ENCODE data around the gene UBA3. TPM values are rescaled to one million over a fixed set of nuclear protein-coding genes. Genes with fewer than 3 reads are reported as not detected.
A peak's percentile ranks its signal among the peaks of the same experiment; 100 is the strongest.

The UBA3 gene
- total RNA-seq, 2 experiments from 2014 or later = 79.0 to 84.1 TPM

DNA sequence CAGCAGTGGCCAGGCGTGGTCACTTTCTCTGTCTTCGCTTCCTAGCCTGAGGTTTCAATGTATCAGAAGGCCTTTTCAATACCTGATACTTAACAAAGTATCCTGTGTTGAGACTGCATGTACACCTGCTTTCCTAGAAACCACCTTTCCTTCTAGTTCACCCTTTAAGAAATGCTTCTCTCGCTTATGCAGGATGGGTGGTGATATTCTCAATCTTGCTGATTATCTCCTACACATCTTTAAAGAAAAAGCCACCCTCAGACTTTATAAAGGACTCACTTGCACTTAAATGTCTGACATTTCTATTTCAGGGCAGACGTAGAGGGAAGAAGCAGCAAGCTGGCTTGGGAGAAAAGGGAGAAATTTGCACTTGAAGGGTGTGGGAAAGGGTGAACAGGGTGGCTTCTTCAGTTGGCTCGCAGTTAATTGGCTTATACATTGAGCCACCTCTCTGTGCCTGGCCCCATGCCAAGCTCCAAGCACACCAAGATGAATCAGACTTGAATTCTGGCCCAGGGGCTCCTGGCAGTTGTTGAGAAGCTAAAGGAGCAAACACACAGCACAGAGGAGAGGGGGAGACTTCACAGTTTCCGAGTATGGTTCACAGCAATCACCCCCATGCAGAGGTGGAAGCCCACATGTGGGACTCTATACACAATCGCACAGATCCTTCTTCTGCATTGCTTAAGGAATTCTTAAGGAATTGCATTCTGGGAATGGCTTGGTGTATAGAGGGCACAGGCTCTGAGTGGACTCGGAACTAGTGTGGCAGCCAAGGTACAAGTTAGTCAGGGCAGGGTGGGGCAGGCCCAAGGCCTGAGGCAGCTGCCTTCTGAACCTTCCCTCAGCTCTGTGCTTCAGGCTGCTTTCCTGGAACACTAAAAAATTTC, 5.9 kb upstream of the UBA3 start:
- POLR2A ChIA-PET = interaction anchor here (0.7 to 5.4 kb wide), 9 partner anchors 9 to 219 kb away, joined by 3 to 38 read pairs (median 5); partner anchors contain the start of genes EOGT and TMF1
- peak; percentile 91 for DNase-seq
- peak overlapping the region; percentile 97 for H3K4me3 Mint-ChIP-seq
- intact Hi-C loops (cut with micrococcal nuclease) = loop anchor here (2.0 kb wide), 2 partner anchors 73 to 1431 kb away; partner anchors contain the start of genes EOGT and SUCLG2
- H3K27me3 Mint-ChIP-seq = no peaks in the 10 kb centered on the region
- CTCF ChIA-PET = interaction anchor here (0.9 to 1.2 kb wide), 4 partner anchors 9 to 72 kb away, joined by 3 to 5 read pairs (median 4); partner anchors contain the start of genes EOGT and TMF1
- peaks cover 30% of the 10 kb centered on the region for H3K36me3 Mint-ChIP-seq
- no peaks in the 10 kb centered on the region for H3K9me3 Mint-ChIP-seq
- H3K27ac Mint-ChIP-seq = peak overlapping the region; percentile 97
- H3K4me1 Mint-ChIP-seq (ENCODE audit: low read depth) = peaks cover 64% of the 10 kb centered on the region

GRCh38 chr3:69085168-69085832, 5.1 kb upstream of the UBA3 start:
- intact Hi-C loops (cut with micrococcal nuclease) = loop anchor here (2.0 kb wide), 2 partner anchors 72 to 1430 kb away; partner anchors contain the start of genes EOGT and SUCLG2
- peak; percentile 40 for DNase-seq
- Mint-ChIP-seq H3K4me3 (peak overlapping the region; percentile 97), H3K36me3 (peaks cover 26% of the 10 kb centered on the region), H3K27me3 (no peaks in the 10 kb centered on the region), H3K4me1 (ENCODE audit: low read depth) (peaks cover 65% of the 10 kb centered on the region), H3K27ac (peak overlapping the region; percentile 97), H3K9me3 (no peaks in the 10 kb centered on the region)
- POLR2A ChIA-PET = interaction anchor here (1.1 to 6.1 kb wide), 9 partner anchors 8 to 220 kb away, joined by 4 to 81 read pairs (median 6); partner anchors contain the start of gene TMF1
- CTCF ChIA-PET = interaction anchor here (1.1 to 1.4 kb wide), 3 partner anchors 10 to 76 kb away, joined by 3 to 4 read pairs (median 4); partner anchors contain the start of gene TMF1

DNA sequence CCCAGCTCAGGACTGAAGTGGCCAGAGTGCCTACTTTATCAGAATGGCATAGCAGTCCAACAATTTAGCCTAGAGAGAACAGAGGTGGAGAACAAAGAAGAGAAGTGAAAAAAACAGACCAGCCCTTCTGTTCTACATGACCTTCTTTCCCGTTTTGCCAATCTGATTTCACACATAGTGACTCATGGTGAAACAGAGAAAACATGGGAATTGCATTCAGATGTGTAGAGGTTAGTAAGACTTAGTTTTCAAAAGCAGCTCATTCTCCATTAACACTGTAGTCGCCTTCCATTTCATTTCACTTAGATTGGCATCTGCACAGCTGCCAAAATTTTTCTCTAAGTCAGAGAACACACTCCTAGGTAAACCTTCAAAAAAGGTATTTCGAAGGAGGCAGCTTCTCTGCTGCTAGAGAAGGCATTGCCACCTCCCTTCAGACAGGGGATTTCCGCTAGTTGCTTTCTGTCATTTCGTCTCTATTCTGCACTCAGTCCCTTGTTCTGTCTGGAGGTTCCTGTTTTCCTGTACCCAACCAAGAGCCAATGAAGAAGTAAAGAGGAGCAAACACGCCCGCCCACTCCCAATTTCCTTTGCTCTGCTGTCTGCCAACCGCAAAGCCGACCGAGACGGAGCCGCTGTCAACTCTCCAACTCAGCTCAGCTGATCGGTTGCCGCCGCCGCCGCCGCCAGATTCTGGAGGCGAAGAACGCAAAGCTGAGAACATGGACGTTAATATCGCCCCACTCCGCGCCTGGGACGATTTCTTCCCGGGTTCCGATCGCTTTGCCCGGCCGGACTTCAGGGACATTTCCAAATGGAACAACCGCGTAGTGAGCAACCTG, 4.4 kb upstream of the UBA3 start, which contains the start of gene ARL6IP5:
Gene ARL6IP5 (plus strand): TSS at position 612 of the 842 bp plus-strand sequence. CDS start 111 bp downstream, at position 723.
- peak within 1 kb of the TSS; percentile 97 for H3K27ac Mint-ChIP-seq
- POLR2A ChIA-PET = interaction anchor here (1.4 to 6.1 kb wide), 8 partner anchors 9 to 220 kb away, joined by 3 to 81 read pairs (median 8); partner anchors contain the start of gene TMF1
- peaks cover 19% of the 10 kb centered on the region for H3K36me3 Mint-ChIP-seq
- peak; percentile 96 for DNase-seq
- peaks cover 57% of the 10 kb centered on the region for H3K4me1 Mint-ChIP-seq (ENCODE audit: low read depth)
- CTCF ChIA-PET = interaction anchor here (1.1 to 1.4 kb wide), 2 partner anchors 11 to 77 kb away, joined by 3 to 4 read pairs; no protein-coding TSS in a partner anchor
- H3K9me3 Mint-ChIP-seq = no peaks in the 10 kb centered on the region
- H3K27me3 Mint-ChIP-seq = no peaks in the 10 kb centered on the region
- intact Hi-C loops (cut with micrococcal nuclease) = loop anchor here (1.0 to 5.0 kb wide), 9 partner anchors 8 to 1978 kb away; partner anchors contain the start of genes EOGT, SUCLG2 and TMF1
- peak within 1 kb of the TSS; percentile 97 for H3K4me3 Mint-ChIP-seq

DNA sequence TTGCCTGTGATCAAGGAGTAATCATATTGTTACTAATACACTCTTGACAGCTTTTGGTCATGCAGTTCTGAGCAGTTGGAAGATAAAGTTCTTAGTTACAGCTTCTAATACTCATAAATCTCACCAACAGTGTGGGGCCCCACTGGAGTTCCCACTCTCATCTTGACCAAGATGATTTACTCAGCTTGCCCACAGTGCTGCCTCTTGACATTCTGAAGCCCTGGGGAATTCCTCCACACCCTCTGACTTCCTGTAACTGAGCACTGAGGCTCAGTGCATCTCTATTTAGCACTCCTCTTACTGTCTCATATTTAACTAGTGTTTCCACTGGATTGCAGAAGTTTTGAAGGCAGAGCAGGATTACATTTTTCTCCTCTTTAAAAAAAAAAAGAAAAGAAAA, 2.6 kb upstream of the UBA3 start:
- Mint-ChIP-seq H3K27me3 (no peaks in the 10 kb centered on the region), H3K27ac (peak overlapping the region; percentile 97), H3K36me3 (peaks cover 12% of the 10 kb centered on the region), H3K4me1 (ENCODE audit: low read depth) (peaks cover 54% of the 10 kb centered on the region), H3K9me3 (no peaks in the 10 kb centered on the region), H3K4me3 (peak overlapping the region; percentile 43)
- intact Hi-C loops (cut with micrococcal nuclease) = loop anchor here (2.0 to 5.0 kb wide), 2 partner anchors 86 to 1979 kb away; no protein-coding TSS in a partner anchor
- CTCF ChIA-PET = interaction anchor here (0.5 to 1.9 kb wide), 7 partner anchors 9 to 864 kb away, joined by 3 to 9 read pairs (median 4); no protein-coding TSS in a partner anchor
- peak; percentile 90 for DNase-seq
- POLR2A ChIA-PET = interaction anchor here (0.5 to 6.1 kb wide), 12 partner anchors 10 to 1672 kb away, joined by 3 to 81 read pairs (median 5); partner anchors contain the start of genes EOGT and TMF1

GRCh38 chr3:69082361-69082760, 2.2 kb upstream of the UBA3 start:
- intact Hi-C loops (cut with micrococcal nuclease) = loop anchor here (2.0 to 5.0 kb wide), 2 partner anchors 86 to 1980 kb away; no protein-coding TSS in a partner anchor
- H3K27ac Mint-ChIP-seq = peak overlapping the region; percentile 97
- peak overlapping the region; percentile 43 for H3K4me3 Mint-ChIP-seq
- no peak for DNase-seq
- no peaks in the 10 kb centered on the region for H3K9me3 Mint-ChIP-seq
- H3K36me3 Mint-ChIP-seq = peaks cover 14% of the 10 kb centered on the region
- no peaks in the 10 kb centered on the region for H3K27me3 Mint-ChIP-seq
- ChIA-PET CTCF (interaction anchor here (0.7 to 1.9 kb wide), 6 partner anchors 9 to 328 kb away, joined by 4 to 9 read pairs (median 4); no protein-coding TSS in a partner anchor), POLR2A (interaction anchor here (0.6 to 6.1 kb wide), 11 partner anchors 11 to 1671 kb away, joined by 3 to 81 read pairs (median 5); partner anchors contain the start of genes EOGT and TMF1)
- H3K4me1 Mint-ChIP-seq (ENCODE audit: low read depth) = peaks cover 56% of the 10 kb centered on the region

GRCh38 chr3:69081583-69082262, 1.6 kb upstream of the UBA3 start:
- ChIA-PET POLR2A (interaction anchor here (0.8 to 6.1 kb wide), 7 partner anchors 11 to 32 kb away, joined by 3 to 81 read pairs (median 5); partner anchors contain the start of gene TMF1), CTCF (interaction anchor here (0.7 to 1.9 kb wide), 3 partner anchors 10 to 30 kb away, joined by 4 to 9 read pairs (median 5); partner anchors contain the start of gene TMF1)
- peak overlapping the region; percentile 97 for H3K27ac Mint-ChIP-seq
- peak; percentile 32 for DNase-seq
- peaks cover 60% of the 10 kb centered on the region for H3K4me1 Mint-ChIP-seq (ENCODE audit: low read depth)
- H3K9me3 Mint-ChIP-seq = no peaks in the 10 kb centered on the region
- H3K36me3 Mint-ChIP-seq = peaks cover 14% of the 10 kb centered on the region
- intact Hi-C loops (cut with micrococcal nuclease) = loop anchor here (2.0 to 5.0 kb wide), 3 partner anchors 13 to 1981 kb away; no protein-coding TSS in a partner anchor
- H3K27me3 Mint-ChIP-seq = no peaks in the 10 kb centered on the region
- H3K4me3 Mint-ChIP-seq = peak overlapping the region; percentile 51

DNA sequence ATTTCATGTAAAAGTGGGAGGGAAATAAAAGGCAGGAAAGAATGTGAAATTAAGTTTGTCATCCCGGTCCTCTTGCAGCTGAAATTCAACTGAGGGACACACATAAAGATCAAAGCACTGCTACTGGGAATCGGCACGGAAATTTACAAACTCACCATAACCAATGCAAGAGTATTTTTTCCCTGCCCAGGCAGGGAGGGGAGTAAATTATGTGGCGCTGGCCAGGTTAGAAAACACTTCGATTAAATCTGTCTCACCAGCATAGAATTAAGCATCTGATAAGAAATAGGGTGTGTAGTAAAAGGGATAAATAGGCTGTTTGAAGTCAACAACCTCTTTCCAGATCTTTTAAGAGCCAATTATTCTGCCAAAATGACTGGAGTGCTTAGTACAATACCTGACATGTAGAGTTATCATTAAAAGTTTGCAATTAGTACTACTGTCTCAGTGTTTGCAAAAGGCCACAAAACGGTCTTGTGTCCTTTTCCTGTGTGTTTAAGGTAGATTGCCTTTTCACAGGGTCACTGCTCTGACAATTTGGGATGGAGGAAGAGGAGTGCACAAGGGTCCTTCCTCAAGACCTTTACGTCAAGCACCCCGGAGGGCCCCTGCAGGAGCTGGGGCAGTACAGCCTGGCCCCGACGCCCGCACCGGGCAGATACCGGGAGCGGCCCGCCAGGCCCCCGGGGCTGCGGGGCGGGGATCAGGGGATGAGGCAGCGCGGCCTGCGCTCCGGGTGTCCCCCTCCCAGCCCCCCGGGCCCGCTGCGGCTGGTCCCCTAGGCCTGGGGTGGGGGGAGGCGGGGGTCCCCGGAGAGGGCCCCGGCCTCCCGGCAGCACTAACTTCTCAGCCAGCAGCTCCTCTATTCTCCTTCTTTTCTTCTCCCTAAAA, 651 bp downstream of the UBA3 start:
- Mint-ChIP-seq H3K27ac (peak overlapping the region; percentile 75), H3K27me3 (no peaks in the 10 kb centered on the region), H3K36me3 (peaks cover 8% of the 10 kb centered on the region), H3K4me1 (ENCODE audit: low read depth) (peaks cover 60% of the 10 kb centered on the region), H3K9me3 (no peaks in the 10 kb centered on the region), H3K4me3 (peak overlapping the region; percentile 78)
- ChIA-PET CTCF (interaction anchor here (1.2 kb wide), 1 partner anchor 20 kb away, joined by 3 read pairs; no protein-coding TSS in a partner anchor), POLR2A (interaction anchor here (0.6 to 6.1 kb wide), 5 partner anchors 12 to 28 kb away, joined by 3 to 81 read pairs (median 7); partner anchors contain the start of gene TMF1)
- intact Hi-C loops (cut with micrococcal nuclease) = loop anchor here (1.0 to 5.0 kb wide), 3 partner anchors 14 to 1983 kb away; no protein-coding TSS in a partner anchor
- DNase-seq = peak; percentile 25

GRCh38 chr3:69072928-69073327, 7.2 kb downstream of the UBA3 start:
- ChIA-PET POLR2A (no interaction called here), CTCF (no interaction called here)
- Mint-ChIP-seq H3K4me3 (no peak overlapping the region), H3K36me3 (peaks cover 37% of the 10 kb centered on the region), H3K9me3 (no peaks in the 10 kb centered on the region), H3K27ac (no peak overlapping the region), H3K4me1 (ENCODE audit: low read depth) (peaks cover 30% of the 10 kb centered on the region), H3K27me3 (no peaks in the 10 kb centered on the region)
- intact Hi-C loops (cut with micrococcal nuclease) = no loop called here
- DNase-seq = no peak

DNA sequence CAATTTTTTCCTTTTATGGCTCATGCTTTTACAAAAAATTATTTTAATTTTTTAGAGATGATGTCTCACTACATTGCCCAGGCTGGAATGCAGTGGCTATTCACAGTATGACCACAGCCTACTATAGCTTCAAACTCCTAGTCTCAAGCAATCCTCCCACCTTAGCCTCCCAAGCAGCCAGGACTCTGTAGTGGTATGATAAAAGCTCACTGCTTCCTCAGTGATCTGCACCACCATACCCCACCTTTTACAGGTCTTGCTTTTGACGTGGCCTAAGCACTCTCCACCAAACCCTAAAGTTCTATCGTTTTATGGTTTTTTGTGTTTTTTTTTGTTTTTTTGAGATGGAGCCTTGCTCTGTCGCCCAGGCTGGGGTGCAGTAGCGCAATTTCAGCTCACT, 14.0 kb downstream of the UBA3 start:
- ChIA-PET CTCF (interaction anchor here (3.6 kb wide), 1 partner anchor 13 kb away, joined by 13 read pairs; the partner anchor contains the start of gene TMF1), POLR2A (interaction anchor here (0.8 to 1.8 kb wide), 3 partner anchors 16 to 20 kb away, joined by 3 to 5 read pairs (median 4); no protein-coding TSS in a partner anchor)
- no peak overlapping the region for H3K4me3 Mint-ChIP-seq
- peaks cover 31% of the 10 kb centered on the region for H3K36me3 Mint-ChIP-seq
- H3K4me1 Mint-ChIP-seq (ENCODE audit: low read depth) = peaks cover 36% of the 10 kb centered on the region
- DNase-seq = no peak
- peak overlapping the region; percentile 76 for H3K27ac Mint-ChIP-seq
- no peaks in the 10 kb centered on the region for H3K9me3 Mint-ChIP-seq
- H3K27me3 Mint-ChIP-seq = no peaks in the 10 kb centered on the region
- intact Hi-C loops (cut with micrococcal nuclease) = no loop called here

All from activated CD4-positive, alpha-beta memory T cell treated with anti-CD3 and anti-CD28 coated beads for 36 hours (primary cell).